ENCODE results near the gene KIAA0825. TPM values are rescaled to one million over a fixed set of nuclear protein-coding genes. Genes with fewer than 3 reads are reported as not detected.

The KIAA0825 gene
- polyA plus RNA-seq, 3 donors, result 0.56 to 1.3 (median 0.89) TPM

- Histone ChIP-seq H3K36me3 (replicated peaks in 1 of 2; ENCODE audit: control insufficient read depth in 1 of 2, insufficient read depth in 2 of 2, low read length in 2 of 2) (peaks cover 17 to 76% of the 10 kb centered on the region in 2 donors), H3K9me3 (replicated peaks in 1 of 2; ENCODE audit: control insufficient read depth in 1 of 2, insufficient read depth in 1 of 2, low read length in 2 of 2) (peaks cover 5 to 8% of the 10 kb centered on the region in 2 donors), H3K4me2 (replicated peaks; ENCODE audit: extremely low read depth, low read length, poor library complexity, severe bottlenecking) (no peak overlapping the region), H3K4me3 (replicated peaks in 1 of 3; ENCODE audit: low read depth in 2 of 3, low read length in 3 of 3) (no peak overlapping the region), H3K27me3 (ENCODE audit: control insufficient read depth in 2 of 2, insufficient read depth in 2 of 2, low read length in 2 of 2) (no peaks in the 10 kb centered on the region), H4K20me1 (ENCODE audit: insufficient read depth, low read length) (no peaks in the 10 kb centered on the region), H2AFZ (ENCODE audit: insufficient read depth, low read depth, low read length, poor library complexity, severe bottlenecking) (no peak overlapping the region), H3K27ac (ENCODE audit: low read depth in 1 of 2, low read length in 2 of 2) (no peak overlapping the region), H3K79me2 (ENCODE audit: insufficient read depth, low read length) (no peaks in the 10 kb centered on the region), H3K9ac (ENCODE audit: insufficient read depth, low read length, poor library complexity, severe bottlenecking) (no peak overlapping the region), H3K4me1 (ENCODE audit: control insufficient read depth in 1 of 2, insufficient read depth in 2 of 2, low read length in 2 of 2) (no peaks in the 10 kb centered on the region)
- no peak for TF ChIP-seq CTCF (IDR thresholded peaks at IDR 0.05)
- H3K27ac Mint-ChIP-seq, result no peak overlapping the region
- H3K36me3 Mint-ChIP-seq, result peaks cover 36 to 40% of the 10 kb centered on the region in 2 donors
- WGBS (ENCODE audit: insufficient coverage), result 95% methylated on average over 3 of the region's 3 CpGs
- H3K9me3 Mint-ChIP-seq, result peaks cover 7 to 12% (median 8%) of the 10 kb centered on the region in 7 donors
- no peaks in the 10 kb centered on the region for H3K27me3 Mint-ChIP-seq (ENCODE audit: low read depth in 3 of 3)
- H3K4me1 Mint-ChIP-seq, result no peaks in the 10 kb centered on the region
- H3K4me3 Mint-ChIP-seq, result no peak overlapping the region
- DNase-seq, result no peak
- intact Hi-C loops (cut with micrococcal nuclease), result no loop called here
Observed at GRCh38 chr5:94645053-94645452, 26.6 kb upstream of the KIAA0825 start.

- no peak overlapping the region for H3K27ac ChIP-seq (ENCODE audit: low read depth in 1 of 2, low read length in 2 of 2)
- H3K9ac ChIP-seq (ENCODE audit: insufficient read depth, low read length, poor library complexity, severe bottlenecking), result no peak overlapping the region
- H3K79me2 ChIP-seq (ENCODE audit: insufficient read depth, low read length), result peaks cover 7% of the 10 kb centered on the region
- no peaks in the 10 kb centered on the region for H3K4me1 Mint-ChIP-seq
- no peak overlapping the region for H2AFZ ChIP-seq (ENCODE audit: insufficient read depth, low read depth, low read length, poor library complexity, severe bottlenecking)
- H3K27me3 Mint-ChIP-seq (ENCODE audit: low read depth in 3 of 3), result no peaks in the 10 kb centered on the region
- DNase-seq, result no peak
- H3K4me1 ChIP-seq (ENCODE audit: control insufficient read depth in 1 of 2, insufficient read depth in 2 of 2, low read length in 2 of 2), result no peaks in the 10 kb centered on the region
- intact Hi-C loops (cut with micrococcal nuclease), result no loop called here
- H3K36me3 ChIP-seq (replicated peaks in 1 of 2; ENCODE audit: control insufficient read depth in 1 of 2, insufficient read depth in 2 of 2, low read length in 2 of 2), result peaks cover 25 to 85% of the 10 kb centered on the region in 2 donors
- no peaks in the 10 kb centered on the region for H3K27me3 ChIP-seq (ENCODE audit: control insufficient read depth in 2 of 2, insufficient read depth in 2 of 2, low read length in 2 of 2)
- H3K9me3 Mint-ChIP-seq, result peaks cover 34 to 44% (median 40%) of the 10 kb centered on the region in 7 donors
- no peak overlapping the region for H3K4me2 ChIP-seq (replicated peaks; ENCODE audit: extremely low read depth, low read length, poor library complexity, severe bottlenecking)
- H3K9me3 ChIP-seq (replicated peaks in 1 of 2; ENCODE audit: control insufficient read depth in 1 of 2, insufficient read depth in 1 of 2, low read length in 2 of 2), result peaks cover 29 to 35% of the 10 kb centered on the region in 2 donors
- H3K4me3 Mint-ChIP-seq, result no peak overlapping the region
- H3K4me3 ChIP-seq (replicated peaks in 1 of 3; ENCODE audit: low read depth in 2 of 3, low read length in 3 of 3), result no peak overlapping the region
- peaks cover 56 to 79% of the 10 kb centered on the region in 2 donors for H3K36me3 Mint-ChIP-seq
- WGBS (ENCODE audit: insufficient coverage), result no CpG with 5 or more reads among the region's 3 CpGs
- no peaks in the 10 kb centered on the region for H4K20me1 ChIP-seq (ENCODE audit: insufficient read depth, low read length)
- H3K27ac Mint-ChIP-seq, result no peak overlapping the region
- TF ChIP-seq CTCF (IDR thresholded peaks at IDR 0.05), result no peak
Observed at GRCh38 chr5:94640176-94640575, 21.8 kb upstream of the KIAA0825 start.

Measured in CD14-positive monocyte (primary cell).